ENCODE measurements around the gene ANO7.

Gene ANO7

DNA sequence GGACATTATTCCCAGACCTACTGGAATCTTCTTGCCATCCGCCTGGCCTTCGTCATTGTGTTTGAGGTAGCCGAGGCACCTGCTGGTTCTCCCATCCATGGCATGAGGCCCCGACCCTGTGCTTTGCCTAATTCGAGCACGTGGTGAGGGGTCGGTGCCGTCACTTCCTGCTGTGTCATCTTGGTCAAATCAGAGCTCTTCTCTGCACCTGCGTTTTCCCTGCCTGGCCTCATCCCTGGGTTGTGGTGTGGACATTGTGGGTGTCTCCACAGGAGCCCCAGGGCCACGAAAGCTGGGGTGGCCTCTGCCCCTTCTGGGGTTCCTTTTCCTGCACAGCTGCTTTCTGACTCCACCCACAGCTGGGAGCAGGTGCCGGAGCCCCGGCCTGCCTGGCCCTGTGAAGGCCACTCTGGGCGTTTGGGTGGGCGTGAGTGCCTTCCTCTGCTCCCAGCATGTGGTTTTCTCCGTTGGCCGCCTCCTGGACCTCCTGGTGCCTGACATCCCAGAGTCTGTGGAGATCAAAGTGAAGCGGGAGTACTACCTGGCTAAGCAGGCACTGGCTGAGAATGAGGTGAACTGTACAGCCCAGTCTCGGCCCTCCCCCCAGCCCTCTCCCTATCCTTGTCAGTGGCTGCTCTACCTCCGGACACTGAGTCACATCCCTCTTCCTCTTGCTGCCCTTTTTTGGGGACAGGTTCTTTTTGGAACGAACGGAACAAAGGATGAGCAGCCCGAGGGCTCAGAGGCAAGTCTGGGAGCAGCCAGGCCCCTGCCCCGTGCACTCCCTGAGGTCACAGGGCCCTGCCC, 34.9 kb downstream of the ANO7 start:
- Histone ChIP-seq H3K27ac (no peak overlapping the region), H3K36me3 (peaks cover 37% of the 10 kb centered on the region), H3K9me3 (no peaks in the 10 kb centered on the region), H3K4me1 (ENCODE audit: control insufficient read depth in 1 of 2, insufficient read depth in 1 of 2, low read depth in 1 of 2, low read length in 1 of 2) (peaks cover 6% of the 10 kb centered on the region in 2 experiments), H3K4me3 (ENCODE audit: low read depth in 1 of 2, low read length in 1 of 2) (no peak overlapping the region), H3K27me3 (peaks cover 8% of the 10 kb centered on the region)
- TF ChIP-seq, protein P1, sequence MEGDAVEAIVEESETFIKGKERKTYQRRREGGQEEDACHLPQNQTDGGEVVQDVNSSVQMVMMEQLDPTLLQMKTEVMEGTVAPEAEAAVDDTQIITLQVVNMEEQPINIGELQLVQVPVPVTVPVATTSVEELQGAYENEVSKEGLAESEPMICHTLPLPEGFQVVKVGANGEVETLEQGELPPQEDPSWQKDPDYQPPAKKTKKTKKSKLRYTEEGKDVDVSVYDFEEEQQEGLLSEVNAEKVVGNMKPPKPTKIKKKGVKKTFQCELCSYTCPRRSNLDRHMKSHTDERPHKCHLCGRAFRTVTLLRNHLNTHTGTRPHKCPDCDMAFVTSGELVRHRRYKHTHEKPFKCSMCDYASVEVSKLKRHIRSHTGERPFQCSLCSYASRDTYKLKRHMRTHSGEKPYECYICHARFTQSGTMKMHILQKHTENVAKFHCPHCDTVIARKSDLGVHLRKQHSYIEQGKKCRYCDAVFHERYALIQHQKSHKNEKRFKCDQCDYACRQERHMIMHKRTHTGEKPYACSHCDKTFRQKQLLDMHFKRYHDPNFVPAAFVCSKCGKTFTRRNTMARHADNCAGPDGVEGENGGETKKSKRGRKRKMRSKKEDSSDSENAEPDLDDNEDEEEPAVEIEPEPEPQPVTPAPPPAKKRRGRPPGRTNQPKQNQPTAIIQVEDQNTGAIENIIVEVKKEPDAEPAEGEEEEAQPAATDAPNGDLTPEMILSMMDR (IDR thresholded peaks at IDR 0.05), result no peak

DNA sequence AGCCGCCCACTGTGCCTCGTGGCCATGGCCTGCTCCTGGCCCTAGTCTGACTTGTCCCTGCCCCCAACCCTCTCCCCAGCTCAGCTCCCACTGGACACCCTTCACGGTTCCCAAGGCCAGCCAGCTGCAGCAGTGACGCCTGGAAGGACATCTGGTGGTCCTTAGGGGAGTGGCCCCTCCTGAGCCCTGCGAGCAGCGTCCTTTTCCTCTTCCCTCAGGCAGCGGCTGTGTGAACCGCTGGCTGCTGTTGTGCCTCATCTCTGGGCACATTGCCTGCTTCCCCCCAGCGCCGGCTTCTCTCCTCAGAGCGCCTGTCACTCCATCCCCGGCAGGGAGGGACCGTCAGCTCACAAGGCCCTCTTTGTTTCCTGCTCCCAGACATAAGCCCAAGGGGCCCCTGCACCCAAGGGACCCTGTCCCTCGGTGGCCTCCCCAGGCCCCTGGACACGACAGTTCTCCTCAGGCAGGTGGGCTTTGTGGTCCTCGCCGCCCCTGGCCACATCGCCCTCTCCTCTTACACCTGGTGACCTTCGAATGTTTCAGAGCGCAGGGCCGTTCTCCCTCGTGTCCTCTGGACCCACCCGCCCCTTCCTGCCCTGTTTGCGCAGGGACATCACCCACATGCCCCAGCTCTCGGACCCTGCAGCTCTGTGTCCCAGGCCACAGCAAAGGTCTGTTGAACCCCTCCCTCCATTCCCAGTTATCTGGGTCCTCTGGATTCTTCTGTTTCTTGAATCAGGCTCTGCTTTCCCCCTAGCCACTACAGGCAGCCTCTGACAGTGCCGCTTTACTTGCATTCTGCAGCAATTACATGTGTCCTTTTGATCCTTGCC, 35.8 kb downstream of the ANO7 start:
- Histone ChIP-seq H3K9me3 (no peaks in the 10 kb centered on the region), H3K27me3 (peaks cover under 1% of the 10 kb centered on the region), H3K36me3 (peaks cover 45% of the 10 kb centered on the region), H3K27ac (no peak overlapping the region), H3K4me1 (ENCODE audit: control insufficient read depth in 1 of 2, insufficient read depth in 1 of 2, low read depth in 1 of 2, low read length in 1 of 2) (no peaks in the 10 kb centered on the region), H3K4me3 (ENCODE audit: low read depth in 1 of 2, low read length in 1 of 2) (no peak overlapping the region)
- TF ChIP-seq, protein P1 (IDR thresholded peaks at IDR 0.05), result no peak

DNA sequence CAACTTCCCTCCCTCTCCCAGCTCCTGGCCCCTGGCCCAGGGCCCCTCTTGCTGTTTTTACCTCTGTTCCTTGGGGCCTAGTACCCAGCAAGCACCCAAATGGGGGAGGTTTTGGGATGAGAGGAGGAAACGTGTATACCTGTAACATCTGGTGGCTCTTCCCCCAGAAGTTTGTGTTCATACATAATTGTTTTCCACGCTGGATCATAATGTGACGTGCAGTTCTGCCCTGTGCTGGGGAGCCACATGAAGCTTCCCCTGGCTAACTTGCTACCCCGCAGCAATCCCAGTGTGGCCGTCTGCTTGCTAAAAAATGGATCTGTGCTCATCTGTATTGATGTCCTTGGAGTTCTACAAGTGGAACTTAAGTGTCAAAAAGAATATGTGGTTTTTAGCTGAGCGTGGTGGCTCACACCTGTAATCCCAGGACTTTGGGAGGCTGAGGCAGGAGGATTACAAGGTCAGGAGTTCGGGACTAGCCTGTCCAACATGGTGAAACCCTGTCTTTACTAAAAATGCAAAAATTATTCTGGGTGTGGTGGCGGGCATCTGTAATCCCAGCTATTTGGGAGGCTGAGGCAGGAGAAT, 36.5 kb downstream of the ANO7 start:
- Histone ChIP-seq H3K27ac (no peak overlapping the region), H3K4me3 (ENCODE audit: low read depth in 1 of 2, low read length in 1 of 2) (no peak overlapping the region), H3K4me1 (ENCODE audit: control insufficient read depth in 1 of 2, insufficient read depth in 1 of 2, low read depth in 1 of 2, low read length in 1 of 2) (no peaks in the 10 kb centered on the region), H3K27me3 (no peaks in the 10 kb centered on the region), H3K36me3 (peaks cover 52% of the 10 kb centered on the region), H3K9me3 (no peaks in the 10 kb centered on the region)
- TF ChIP-seq, protein P1 (IDR thresholded peaks at IDR 0.05), result no peak

DNA sequence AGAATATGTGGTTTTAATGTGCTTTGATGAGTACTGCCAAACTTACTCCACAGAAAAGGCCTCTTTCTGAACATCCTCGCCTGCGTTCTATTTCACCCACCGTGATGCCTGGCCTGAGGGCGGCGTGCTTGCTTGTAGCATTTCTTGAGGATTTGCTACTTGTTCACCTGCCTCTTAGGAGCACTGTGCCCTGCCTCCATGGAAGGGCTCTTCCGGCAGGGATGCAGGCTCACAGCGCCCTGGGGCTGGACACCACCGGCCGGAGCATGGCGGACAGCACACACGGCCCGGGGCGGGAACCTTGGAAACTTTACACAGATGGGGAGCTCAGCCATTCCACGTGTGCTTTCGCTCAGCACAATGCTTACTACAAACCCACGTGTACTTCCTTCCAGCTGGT, 37.1 kb downstream of the ANO7 start:
- H3K4me1 ChIP-seq (ENCODE audit: control insufficient read depth in 1 of 2, insufficient read depth in 1 of 2, low read depth in 1 of 2, low read length in 1 of 2), result no peaks in the 10 kb centered on the region
- TF ChIP-seq, protein P1 (IDR thresholded peaks at IDR 0.05), result no peak
- H3K27me3 ChIP-seq, result no peaks in the 10 kb centered on the region
- H3K36me3 ChIP-seq, result peaks cover 58% of the 10 kb centered on the region
- no peak overlapping the region for H3K4me3 ChIP-seq (ENCODE audit: low read depth in 1 of 2, low read length in 1 of 2)
- H3K9me3 ChIP-seq, result no peaks in the 10 kb centered on the region
- H3K27ac ChIP-seq, result no peak overlapping the region

DNA sequence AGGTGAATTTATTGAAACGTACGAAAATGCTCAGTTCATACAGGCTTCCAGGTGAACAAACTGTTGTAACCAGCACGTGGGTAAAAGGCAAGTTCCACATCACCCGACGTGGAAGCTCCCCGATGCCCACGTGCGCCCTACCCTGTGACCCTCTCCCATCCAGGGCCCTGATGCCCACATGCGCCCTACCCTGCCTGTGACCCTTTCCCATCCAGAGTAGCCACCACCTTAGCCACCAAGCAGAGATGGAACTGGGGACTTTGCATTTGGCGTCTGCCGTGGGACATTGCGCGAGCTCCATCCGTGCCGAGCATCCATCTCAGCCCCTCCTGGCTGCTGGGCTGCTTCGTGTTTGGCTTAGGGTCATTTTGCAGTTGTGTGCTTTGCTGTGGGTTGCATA, 37.5 kb downstream of the ANO7 start:
- Histone ChIP-seq H3K4me3 (ENCODE audit: low read depth in 1 of 2, low read length in 1 of 2) (no peak overlapping the region), H3K27me3 (no peaks in the 10 kb centered on the region), H3K4me1 (ENCODE audit: control insufficient read depth in 1 of 2, insufficient read depth in 1 of 2, low read depth in 1 of 2, low read length in 1 of 2) (no peaks in the 10 kb centered on the region), H3K36me3 (peaks cover 62% of the 10 kb centered on the region), H3K9me3 (no peaks in the 10 kb centered on the region), H3K27ac (no peak overlapping the region)
- TF ChIP-seq, protein P1 (IDR thresholded peaks at IDR 0.05), result no peak
